Measurements from ENCODE around the gene FHAD1. TPM values are rescaled to one million over a fixed set of nuclear protein-coding genes. Genes with fewer than 3 reads are reported as not detected.

FHAD1 gene
- total and polyA plus RNA-seq, 9 of the 15 experiments (the other 6 are each of a cell fraction or from before 2014, with no cell fraction given) = 0.32 to 2.1 (median 1.5) TPM; not detected in 1

- TF ChIP-seq TBL1XR1 (IDR thresholded peaks at IDR 0.05; ENCODE audit: low read length in 2 of 2) = no peak
- peak; percentile 97 for TF ChIP-seq MYC (IDR thresholded peaks at IDR 0.05; ENCODE audit: low read depth, low read length)
- peak; percentile 77 for TF ChIP-seq MYC (CRISPR knock-in tag; IDR thresholded peaks at IDR 0.05; ENCODE audit: borderline replicate concordance, low read depth)
- TF ChIP-seq, protein P1, sequence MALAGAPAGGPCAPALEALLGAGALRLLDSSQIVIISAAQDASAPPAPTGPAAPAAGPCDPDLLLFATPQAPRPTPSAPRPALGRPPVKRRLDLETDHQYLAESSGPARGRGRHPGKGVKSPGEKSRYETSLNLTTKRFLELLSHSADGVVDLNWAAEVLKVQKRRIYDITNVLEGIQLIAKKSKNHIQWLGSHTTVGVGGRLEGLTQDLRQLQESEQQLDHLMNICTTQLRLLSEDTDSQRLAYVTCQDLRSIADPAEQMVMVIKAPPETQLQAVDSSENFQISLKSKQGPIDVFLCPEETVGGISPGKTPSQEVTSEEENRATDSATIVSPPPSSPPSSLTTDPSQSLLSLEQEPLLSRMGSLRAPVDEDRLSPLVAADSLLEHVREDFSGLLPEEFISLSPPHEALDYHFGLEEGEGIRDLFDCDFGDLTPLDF (CRISPR knock-in tag; IDR thresholded peaks at IDR 0.05) = no peak
- no peak for TF ChIP-seq BACH1 (tag; IDR thresholded peaks at IDR 0.05)
- no peak for TF ChIP-seq KDM5B (IDR thresholded peaks at IDR 0.05; ENCODE audit: insufficient replicate concordance, low read depth, low read length)
- no peak for TF ChIP-seq ELK3 (CRISPR knock-in tag; IDR thresholded peaks at IDR 0.05)
- TF ChIP-seq CBX8 (IDR thresholded peaks at IDR 0.05; ENCODE audit: borderline replicate concordance, extremely low read depth, low read depth, low read length, poor library complexity, severe bottlenecking) = no peak
- TF ChIP-seq VEZF1 (CRISPR knock-in tag; IDR thresholded peaks at IDR 0.05) = peak; percentile 51; the same call in 1 of the 2 replicates
- no peak for TF ChIP-seq ZNF561 (CRISPR knock-in tag; conservative IDR thresholded peaks at IDR 0.05)
- peak; percentile 94 for TF ChIP-seq RBM25 (IDR thresholded peaks at IDR 0.05; ENCODE audit: low read depth, low read length, severe bottlenecking)
- TF ChIP-seq CTBP1 (IDR thresholded peaks at IDR 0.05; ENCODE audit: borderline replicate concordance) = peak; percentile 34; the same call in 1 of the 2 replicates
- TF ChIP-seq, protein P2, sequence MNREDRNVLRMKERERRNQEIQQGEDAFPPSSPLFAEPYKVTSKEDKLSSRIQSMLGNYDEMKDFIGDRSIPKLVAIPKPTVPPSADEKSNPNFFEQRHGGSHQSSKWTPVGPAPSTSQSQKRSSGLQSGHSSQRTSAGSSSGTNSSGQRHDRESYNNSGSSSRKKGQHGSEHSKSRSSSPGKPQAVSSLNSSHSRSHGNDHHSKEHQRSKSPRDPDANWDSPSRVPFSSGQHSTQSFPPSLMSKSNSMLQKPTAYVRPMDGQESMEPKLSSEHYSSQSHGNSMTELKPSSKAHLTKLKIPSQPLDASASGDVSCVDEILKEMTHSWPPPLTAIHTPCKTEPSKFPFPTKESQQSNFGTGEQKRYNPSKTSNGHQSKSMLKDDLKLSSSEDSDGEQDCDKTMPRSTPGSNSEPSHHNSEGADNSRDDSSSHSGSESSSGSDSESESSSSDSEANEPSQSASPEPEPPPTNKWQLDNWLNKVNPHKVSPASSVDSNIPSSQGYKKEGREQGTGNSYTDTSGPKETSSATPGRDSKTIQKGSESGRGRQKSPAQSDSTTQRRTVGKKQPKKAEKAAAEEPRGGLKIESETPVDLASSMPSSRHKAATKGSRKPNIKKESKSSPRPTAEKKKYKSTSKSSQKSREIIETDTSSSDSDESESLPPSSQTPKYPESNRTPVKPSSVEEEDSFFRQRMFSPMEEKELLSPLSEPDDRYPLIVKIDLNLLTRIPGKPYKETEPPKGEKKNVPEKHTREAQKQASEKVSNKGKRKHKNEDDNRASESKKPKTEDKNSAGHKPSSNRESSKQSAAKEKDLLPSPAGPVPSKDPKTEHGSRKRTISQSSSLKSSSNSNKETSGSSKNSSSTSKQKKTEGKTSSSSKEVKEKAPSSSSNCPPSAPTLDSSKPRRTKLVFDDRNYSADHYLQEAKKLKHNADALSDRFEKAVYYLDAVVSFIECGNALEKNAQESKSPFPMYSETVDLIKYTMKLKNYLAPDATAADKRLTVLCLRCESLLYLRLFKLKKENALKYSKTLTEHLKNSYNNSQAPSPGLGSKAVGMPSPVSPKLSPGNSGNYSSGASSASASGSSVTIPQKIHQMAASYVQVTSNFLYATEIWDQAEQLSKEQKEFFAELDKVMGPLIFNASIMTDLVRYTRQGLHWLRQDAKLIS (CRISPR knock-in tag; IDR thresholded peaks at IDR 0.05) = no peak
Observed at GRCh38 chr1:15444468-15445389, 197.7 kb downstream of the FHAD1 start (continued).

All from K562 (cell line).